HCT116 (cell line): ENCODE measurements around the gene CD207.

ENCODE experiments used
- CTCF ChIP-seq, 3 experiments: fragments of 200-600 bp in 1 of 3; sonication (generic) in 1 of 3; IDR thresholded peaks in 2 of 3; conservative IDR thresholded peaks in 1 of 3; 2 replicates each; pipeline ENCODE4 v1.5.1; 2012 to 2017; ENCODE audit warnings: low read depth in 2 of 3, low read length in 2 of 3, antibody characterized with exemption in 1 of 3, borderline replicate concordance in 1 of 3, control low read depth in 1 of 3, mild to moderate bottlenecking in 1 of 3, mixed read lengths in 1 of 3, mixed run types in 1 of 3, moderate library complexity in 1 of 3; ENCODE audit not compliant: insufficient read depth in 1 of 3
- EGR1 ChIP-seq: IDR thresholded peaks from 2 replicates; pipeline ENCODE4 v1.6.1; 2012; ENCODE audit warnings: low read depth
- EZH2 ChIP-seq: fragments of 200-600 bp; sonication (generic); IDR thresholded peaks from 2 replicates; pipeline ENCODE4 v1.6.1; 2017; ENCODE audit warnings: antibody characterized with exemption, mixed run types
- EZH2phosphoT487 ChIP-seq: fragments of 200-600 bp; IDR thresholded peaks from 2 replicates; pipeline ENCODE4 v1.6.1; 2018; ENCODE audit warnings: antibody characterized with exemption, borderline replicate concordance
- JUND ChIP-seq: IDR thresholded peaks from 2 replicates; pipeline ENCODE4 v1.6.1; 2012
- MAX ChIP-seq: IDR thresholded peaks from 2 replicates; pipeline ENCODE4 v1.6.1; 2012
- POLR2A ChIP-seq: IDR thresholded peaks from 2 replicates; pipeline ENCODE4 v1.7.0; 2011; ENCODE audit warnings: borderline replicate concordance; ENCODE audit not compliant: insufficient read depth, insufficient read length; ENCODE audit errors: extremely low read depth
- ZFX ChIP-seq: fragments of 450-650 bp; IDR thresholded peaks from 2 replicates; pipeline ENCODE4 v1.6.1; 2017
- TF ChIP-seq, protein P1 (sequence below): IDR thresholded peaks from 2 replicates; pipeline ENCODE4 v1.6.1; 2012

DNA sequence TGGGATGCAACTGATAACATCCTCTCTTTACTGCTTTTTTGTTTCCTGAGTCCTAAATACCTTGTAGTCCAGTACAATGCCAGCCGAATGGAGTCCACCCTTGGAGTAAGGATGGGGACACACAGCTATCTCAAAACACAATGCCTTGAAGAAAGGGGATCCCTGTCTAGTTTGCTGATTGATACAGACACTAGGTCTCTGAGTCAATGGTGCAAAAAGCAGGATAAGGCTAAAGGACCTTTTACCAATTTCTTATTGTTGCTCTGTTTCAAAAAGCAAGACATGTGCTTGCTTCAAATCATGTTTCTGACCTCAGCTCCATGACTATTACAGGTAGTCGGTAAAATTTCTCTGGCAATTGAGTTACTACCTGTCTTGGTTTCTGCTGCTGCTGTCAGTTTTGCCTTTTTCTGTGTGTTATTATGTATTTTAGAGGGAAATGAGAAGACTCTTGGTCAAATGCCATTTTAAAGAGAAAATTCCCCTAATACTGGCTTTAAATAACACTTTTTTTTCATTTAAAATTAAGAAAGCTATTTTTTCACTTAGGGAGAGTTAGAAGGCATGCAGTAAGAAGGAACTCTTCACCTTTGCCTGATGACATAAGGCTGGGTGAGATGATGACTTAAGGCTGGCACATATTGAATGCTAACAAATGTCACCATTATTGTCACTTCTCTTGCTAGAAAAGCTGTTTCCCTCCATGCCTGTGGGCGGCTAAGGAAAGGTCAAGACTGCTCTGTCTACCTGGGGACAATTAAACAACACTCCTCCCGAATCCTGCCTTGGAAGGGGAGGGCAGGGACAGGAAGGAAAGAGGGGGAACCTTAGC, 40.2 kb downstream of the CD207 start:
- TF ChIP-seq CTCF (IDR thresholded peaks at IDR 0.05 in 2 of 3, conservative IDR thresholded peaks at IDR 0.05 in 1 of 3; ENCODE audit: borderline replicate concordance in 1 of 3, insufficient read depth in 1 of 3, low read depth in 2 of 3, low read length in 2 of 3), result no peak
- no peak for TF ChIP-seq POLR2A
- TF ChIP-seq ZFX, result no peak
- no peak for TF ChIP-seq JUND
- TF ChIP-seq MAX, result no peak
- TF ChIP-seq, protein P1, sequence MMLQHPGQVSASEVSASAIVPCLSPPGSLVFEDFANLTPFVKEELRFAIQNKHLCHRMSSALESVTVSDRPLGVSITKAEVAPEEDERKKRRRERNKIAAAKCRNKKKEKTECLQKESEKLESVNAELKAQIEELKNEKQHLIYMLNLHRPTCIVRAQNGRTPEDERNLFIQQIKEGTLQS, result no peak
- no peak for TF ChIP-seq EZH2phosphoT487
- no peak for TF ChIP-seq EZH2
- TF ChIP-seq EGR1, result no peak
